Measurements from ENCODE around the gene STXBP5.

Gene STXBP5

DNA sequence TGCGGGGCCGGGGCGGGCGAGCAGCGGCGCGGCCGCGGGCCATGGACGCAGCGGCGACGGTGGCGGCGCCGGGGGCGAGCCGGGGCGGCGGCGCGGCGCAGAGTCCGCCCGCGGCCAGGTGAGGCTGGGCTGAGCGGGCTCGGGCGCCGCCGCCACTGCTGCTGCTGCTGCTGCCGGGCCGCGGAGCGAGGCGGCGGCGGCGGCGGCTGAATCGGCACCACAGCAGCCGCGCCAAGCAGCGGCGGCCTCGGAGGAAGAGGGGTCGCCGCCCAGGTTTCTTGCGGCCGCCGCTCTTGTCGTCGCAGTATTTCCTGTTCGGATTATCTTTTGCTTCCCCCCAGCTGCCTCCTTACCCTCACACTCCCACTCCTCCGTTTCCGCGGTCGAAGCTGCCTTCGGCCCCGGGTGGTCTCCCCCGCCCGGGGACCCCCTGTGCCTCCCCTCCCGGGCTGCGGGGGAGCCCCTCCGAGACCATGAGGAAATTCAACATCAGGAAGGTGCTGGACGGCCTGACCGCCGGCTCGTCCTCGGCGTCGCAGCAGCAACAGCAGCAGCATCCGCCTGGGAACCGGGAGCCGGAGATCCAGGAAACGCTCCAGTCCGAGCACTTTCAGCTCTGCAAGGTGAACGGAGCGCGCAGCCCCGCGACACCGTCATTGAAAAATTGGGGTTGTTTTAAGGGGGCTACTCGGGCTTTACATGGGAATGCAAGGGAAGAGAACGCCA is at the start of gene STXBP5:
STXBP5 (plus strand) TSS at position 358 of the 726 bp plus-strand sequence; CDS start at position 474, 116 bp downstream.
- peak within 1 kb of the TSS; percentile 97 for H3K4me3 ChIP-seq (ENCODE audit: low read depth, low read length)
- DNase-seq (ENCODE audit: low read depth): no peak

GRCh38 chr6:147154454-147154853 is 49.8 kb upstream of the STXBP5 start:
- peak; percentile 71 for DNase-seq (ENCODE audit: low read depth)
- no peak overlapping the region for H3K4me3 ChIP-seq (ENCODE audit: low read depth, low read length)

DNA sequence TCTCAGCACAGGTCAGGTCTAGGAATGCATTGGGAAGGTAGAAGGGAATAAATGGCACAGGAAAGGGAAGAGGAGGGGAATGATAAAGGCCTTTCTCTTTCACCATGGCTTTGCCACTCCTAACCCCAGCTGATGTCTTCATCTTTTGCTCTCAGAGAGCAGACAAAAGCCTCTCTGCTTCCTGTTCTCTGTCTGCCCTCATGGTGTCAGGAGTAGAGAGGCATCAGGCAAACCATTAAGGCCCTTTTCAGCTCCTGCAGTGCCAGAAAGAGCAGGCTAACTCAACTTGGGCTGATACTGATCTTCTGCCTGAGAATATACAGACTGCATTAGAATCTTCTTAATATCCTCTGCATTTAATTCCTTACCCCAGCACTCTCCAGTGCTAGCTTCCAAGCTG is 48.0 kb upstream of the STXBP5 start:
- DNase-seq (ENCODE audit: low read depth): no peak
- H3K4me3 ChIP-seq (ENCODE audit: low read depth, low read length): no peak overlapping the region

GRCh38 chr6:147156799-147157382 is 47.3 kb upstream of the STXBP5 start:
- peak; percentile 88 for DNase-seq (ENCODE audit: low read depth)
- H3K4me3 ChIP-seq (ENCODE audit: low read depth, low read length): no peak overlapping the region

DNA sequence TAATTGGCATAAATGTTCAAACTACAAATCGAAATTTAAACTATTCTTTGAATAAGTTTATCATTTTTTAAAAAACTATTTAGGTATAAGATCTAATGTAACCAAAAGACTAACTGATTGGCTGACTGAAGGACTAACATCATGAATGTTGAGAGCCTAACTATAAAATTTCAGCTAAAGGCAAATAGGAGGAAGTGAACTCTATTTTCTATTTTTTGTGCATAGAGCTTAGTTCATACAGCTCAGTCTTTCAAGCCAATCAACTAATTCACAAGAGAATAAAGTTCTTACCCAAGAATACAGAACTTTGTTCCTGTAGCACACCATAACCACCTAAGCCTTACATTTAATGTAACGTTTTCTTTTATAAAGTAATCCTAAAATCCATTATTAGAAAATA is 46.3 kb upstream of the STXBP5 start:
- no peak for DNase-seq (ENCODE audit: low read depth)
- no peak overlapping the region for H3K4me3 ChIP-seq (ENCODE audit: low read depth, low read length)

DNA sequence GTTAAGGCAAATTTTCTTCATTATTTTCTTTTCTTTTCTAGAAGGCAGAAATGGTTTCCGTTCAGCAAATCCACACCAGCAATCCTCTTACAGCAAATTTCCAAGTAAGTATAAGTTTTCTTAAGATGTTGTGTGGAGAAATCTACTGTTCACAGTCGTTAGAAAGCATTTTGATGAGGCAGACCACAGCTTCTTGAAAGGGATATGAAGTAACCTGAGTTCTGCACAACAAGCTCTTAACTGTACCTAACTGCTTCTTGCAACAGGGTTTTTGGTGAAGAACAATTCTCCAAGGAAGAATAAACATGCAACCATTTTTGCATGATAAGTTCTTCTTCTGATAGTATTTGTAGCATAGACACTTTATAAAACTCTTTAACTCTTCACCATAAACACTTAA is 45.3 kb upstream of the STXBP5 start:
- no peak for DNase-seq (ENCODE audit: low read depth)
- H3K4me3 ChIP-seq (ENCODE audit: low read depth, low read length): no peak overlapping the region

DNA sequence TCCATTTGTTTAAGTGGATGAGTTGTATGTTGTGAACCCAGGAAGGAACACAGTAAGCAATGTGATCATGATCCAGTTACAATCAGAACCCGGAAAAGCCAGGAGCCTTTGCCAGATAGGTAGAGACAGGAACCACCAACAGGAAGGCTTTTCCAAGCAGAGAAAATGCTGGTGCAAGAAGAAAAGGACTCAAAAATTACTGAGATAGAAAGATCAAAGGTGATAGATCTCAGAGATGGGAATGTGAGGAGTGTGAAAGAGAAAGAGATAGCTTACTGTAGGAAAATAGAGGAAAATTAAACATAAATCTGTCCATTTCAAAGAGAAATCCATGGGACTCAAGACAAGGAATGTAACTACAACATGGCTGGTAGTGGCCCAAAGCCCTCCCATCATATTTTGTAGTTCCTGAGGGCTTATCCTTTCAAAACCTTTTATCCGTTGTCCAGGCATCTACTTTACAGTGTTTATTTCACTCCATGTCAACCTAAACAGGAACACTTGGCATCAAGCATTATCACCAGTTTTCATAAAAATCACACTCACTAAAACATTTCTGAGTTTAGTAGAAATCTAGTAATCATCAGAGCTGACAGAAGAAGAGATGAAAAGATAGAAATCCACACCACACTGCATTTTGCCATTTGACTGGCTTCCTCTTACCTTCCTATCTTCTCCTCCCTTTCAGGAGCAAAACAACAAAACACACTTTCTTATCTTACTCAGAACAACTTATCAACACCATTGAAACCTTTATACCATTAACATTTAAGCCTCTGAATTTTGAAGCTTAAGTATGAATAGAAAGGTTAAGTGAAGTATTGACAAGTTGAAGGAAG is 44.5 kb upstream of the STXBP5 start:
- no peak overlapping the region for H3K4me3 ChIP-seq (ENCODE audit: low read depth, low read length)
- DNase-seq (ENCODE audit: low read depth): no peak

DNA sequence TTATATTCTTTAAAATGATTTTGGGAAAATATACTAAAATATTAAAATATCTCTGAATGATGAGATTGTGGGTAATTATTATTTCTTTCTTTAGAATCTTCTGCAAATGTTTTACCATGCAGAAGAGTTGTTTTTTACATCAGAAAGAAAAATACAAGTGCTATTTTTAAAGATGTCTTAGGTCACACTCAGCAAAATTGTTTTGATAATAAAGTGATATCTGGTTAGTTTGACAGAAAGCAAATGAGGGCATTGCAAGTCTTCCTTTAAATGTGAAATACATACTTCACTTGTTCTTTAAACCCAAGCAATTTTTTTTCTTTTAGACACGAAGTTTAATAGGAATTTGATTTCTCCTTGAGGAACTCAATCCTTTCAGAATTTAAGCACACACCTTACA is 43.6 kb upstream of the STXBP5 start:
- no peak overlapping the region for H3K4me3 ChIP-seq (ENCODE audit: low read depth, low read length)
- DNase-seq (ENCODE audit: low read depth): no peak

DNA sequence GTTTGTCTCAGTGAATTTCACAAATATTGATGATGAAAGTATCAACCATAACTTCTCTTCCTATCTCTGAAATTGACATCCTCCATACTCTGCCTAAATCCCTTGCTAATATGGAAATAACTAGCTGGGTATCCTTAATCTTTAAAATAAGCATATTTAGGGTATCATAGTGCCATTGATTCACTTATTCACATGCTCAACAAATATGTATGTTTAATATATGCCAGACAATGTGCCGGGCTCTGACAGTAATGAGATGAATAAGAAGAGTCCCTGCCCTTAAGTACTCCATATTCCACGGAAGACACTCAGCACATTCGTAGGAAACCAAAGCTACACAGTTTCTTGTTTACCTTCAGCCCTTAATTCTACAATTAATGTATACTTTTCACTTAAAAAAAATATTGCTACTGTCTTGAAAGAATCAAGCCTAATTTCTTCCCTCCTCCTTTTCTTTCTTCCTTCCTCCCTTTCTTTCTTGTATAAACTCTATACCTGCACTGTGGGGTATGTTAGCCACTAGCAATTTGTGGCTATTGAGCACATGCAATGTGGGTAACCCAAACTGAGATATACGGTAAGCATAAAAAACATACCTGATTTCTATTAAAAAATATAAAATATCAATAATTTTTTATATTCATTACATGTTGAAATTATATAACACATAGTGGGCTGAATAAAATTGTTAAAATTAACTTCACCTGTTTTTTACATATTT is 42.8 kb upstream of the STXBP5 start:
- no peak overlapping the region for H3K4me3 ChIP-seq (ENCODE audit: low read depth, low read length)
- no peak for DNase-seq (ENCODE audit: low read depth)

DNA sequence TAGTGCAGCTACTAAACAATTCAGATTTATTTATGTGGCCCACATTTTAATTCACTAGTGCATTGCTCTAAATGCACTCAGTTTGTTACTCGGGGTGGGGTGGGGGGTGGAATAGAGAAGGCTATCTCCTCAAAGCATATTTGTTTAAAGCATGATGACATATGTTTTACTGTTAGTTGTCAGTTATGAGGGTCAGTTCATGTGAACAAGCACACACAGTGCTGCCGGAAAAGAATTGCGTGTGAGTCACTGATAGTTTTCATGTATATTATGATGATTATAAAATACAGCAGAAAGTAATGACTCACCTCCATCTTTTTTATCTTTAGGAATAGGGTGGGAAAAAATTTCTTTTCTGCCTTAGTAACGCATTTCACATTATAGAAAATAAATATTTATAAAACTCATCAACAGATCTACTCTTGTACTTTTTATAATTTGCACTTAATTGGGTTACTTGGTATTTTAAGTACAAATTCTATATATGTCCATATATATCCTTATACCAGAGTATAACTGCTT is 42.2 kb upstream of the STXBP5 start:
- H3K4me3 ChIP-seq (ENCODE audit: low read depth, low read length): no peak overlapping the region
- DNase-seq (ENCODE audit: low read depth): peak; percentile 89

DNA sequence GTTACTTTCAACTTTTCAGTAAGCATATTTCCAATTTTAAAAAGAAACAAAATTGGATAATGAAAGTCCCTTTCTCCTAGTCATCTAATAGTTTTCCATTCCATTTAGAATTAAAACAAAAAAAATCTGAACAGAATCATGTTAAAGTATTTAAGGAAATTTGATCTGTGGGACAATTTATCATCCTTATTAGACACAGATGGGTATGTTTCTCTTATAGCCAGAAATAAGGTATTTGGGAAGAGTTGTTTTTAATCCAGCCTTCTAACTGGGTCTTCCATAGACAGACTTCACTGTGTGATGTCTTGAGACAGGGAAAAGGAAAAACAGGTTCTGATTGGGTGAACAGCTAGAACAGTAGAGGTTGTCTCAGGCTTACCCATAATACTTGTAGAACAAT is 39.5 kb upstream of the STXBP5 start:
- no peak overlapping the region for H3K4me3 ChIP-seq (ENCODE audit: low read depth, low read length)
- no peak for DNase-seq (ENCODE audit: low read depth)

DNA sequence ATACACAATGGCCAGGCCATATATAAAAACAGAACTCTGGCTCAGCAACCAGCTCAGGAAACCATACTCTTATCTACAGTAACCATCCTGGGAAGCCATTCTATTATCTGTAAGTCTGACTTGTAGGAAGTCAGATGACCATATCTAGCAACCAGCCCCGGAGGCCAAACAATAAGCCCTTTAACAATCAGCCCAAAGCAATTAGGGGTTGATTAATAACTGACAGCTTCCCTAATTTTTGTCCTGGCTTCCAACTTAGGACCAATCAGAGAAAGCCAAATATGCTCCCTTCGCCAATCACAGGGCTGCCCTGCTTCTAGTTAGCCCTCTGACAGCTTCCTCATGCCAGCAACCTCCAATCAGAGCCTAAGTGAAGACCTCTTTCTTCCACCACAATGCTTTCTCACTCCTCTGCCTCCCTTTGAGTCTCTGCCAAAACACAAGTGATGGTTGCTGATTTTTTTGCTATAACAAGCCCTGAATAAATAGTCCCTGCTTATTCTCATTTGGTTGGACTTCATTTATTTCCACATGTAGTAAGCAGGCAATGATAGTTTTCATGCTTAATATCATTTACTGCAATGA is 37.8 kb upstream of the STXBP5 start:
- H3K4me3 ChIP-seq (ENCODE audit: low read depth, low read length): no peak overlapping the region
- no peak for DNase-seq (ENCODE audit: low read depth)

DNA sequence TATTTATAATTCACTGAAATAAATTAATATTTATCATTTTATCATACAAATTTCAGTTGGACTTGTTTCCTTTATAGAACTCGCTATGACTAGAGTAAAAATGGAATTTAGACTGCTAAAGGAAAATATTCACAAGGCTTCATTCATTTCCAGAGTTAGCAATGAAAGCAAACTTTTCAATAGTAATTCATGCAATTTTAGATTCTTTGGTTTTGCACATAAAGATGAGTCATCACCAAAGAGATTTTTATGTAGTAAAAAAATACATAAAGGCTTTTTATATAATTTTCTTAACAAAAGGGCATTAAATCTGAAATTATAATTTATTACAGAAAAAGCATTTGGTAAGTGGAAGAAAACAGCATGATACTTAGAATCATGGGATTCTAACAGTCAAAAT is 37.2 kb upstream of the STXBP5 start:
- H3K4me3 ChIP-seq (ENCODE audit: low read depth, low read length): no peak overlapping the region
- no peak for DNase-seq (ENCODE audit: low read depth)

DNA sequence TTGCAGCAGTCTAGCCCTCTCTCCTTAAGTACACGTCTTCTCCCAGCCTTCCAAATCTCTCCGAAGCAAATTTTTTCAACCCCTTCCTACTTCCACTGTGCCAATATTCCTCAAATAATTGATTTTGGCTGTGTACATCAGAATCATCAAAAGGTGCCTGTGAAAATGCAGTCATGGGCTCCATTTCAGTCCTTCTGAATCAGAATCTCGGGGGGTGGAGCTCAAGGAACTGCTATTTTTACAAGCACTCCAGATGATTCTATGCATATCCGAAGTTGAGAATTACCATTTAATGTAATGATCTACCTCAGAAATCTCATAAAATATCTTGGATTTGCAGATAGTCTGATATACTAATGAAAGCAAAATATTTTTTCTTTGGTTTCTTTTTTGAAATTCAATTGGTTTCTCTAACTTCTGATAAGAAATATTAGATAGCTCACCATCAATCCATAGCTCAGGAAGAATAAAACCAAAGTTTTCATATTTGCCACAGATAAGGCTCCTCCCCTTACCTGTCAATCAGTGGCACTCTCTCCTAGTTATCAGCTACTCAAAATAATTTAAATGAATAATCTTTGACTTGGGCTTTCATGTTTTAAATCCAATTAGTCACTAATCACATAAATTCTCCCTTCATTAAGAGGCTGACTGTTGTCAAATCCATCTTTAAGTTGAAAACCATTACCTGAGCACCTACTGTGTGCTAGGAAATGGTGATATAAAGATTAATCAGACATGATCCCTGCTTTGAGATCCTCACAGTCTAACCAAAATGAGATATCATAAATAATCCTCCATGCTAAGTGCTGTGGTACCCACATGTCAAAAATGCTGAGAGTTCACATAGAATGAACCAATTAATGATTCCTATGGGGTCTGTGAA is 36.4 kb upstream of the STXBP5 start:
- no peak overlapping the region for H3K4me3 ChIP-seq (ENCODE audit: low read depth, low read length)
- DNase-seq (ENCODE audit: low read depth): no peak

DNA sequence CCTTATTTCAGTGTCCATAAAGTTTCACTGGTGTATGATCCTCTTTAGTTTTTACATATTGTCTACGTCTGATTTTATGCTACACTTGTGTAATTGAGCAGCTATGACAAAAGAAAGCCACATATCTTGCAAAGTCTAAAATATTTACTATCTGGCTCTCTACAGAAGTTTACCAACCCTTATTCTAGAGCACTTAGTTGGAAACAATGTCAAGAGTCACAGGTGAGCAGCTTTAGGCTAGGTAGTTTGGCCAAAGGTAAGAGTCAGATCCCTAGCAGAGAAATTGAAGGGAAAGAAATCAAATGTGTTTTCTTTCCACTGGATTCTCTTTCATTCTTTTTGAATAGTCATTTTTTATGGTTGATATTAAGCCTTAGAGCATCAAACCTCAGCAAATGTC is 34.7 kb upstream of the STXBP5 start:
- DNase-seq (ENCODE audit: low read depth): no peak
- no peak overlapping the region for H3K4me3 ChIP-seq (ENCODE audit: low read depth, low read length)

DNA sequence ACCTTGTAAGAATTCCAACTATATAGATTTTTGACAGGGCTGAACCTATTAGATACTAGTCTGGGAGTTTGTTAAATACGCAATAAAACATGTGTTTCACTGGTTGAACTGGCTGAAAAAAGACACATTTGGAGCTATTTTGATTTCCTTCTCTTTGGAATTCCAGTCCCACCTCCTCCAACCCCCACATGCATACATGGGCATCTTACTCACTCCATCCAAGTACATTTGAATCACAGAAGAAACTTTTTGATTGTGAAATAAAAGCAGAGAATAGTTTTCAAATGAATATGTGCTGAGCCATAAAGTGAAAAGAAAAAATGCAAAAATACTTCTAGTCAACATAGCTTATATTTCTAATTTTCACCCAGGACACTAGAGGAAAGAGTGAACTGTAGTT is 33.9 kb upstream of the STXBP5 start:
- peak; percentile 95 for DNase-seq (ENCODE audit: low read depth)

DNA sequence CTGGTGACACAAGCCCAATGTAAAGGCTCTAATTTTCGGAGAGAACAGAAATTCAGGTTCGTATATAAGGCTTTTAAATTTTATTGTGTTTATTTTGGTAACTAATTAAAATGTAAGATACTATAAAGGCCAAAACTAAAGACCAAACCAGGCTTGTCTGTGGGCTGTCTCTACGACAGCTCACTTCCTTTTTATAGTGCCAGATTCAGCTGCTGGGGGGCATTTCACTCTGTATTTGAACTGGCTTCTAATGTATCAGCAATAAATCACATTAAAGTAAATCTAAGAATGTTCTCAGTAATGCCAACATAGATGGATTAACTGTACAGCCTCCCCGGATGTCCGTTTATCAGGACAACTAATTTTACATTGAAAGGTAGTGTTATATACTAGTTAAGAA is 31.1 kb upstream of the STXBP5 start:
- no peak for DNase-seq (ENCODE audit: low read depth)
- H3K4me3 ChIP-seq (ENCODE audit: low read depth, low read length): no peak overlapping the region

More for the DNA sequence above, 33.9 kb upstream of the STXBP5 start:
- no peak overlapping the region for H3K4me3 ChIP-seq (ENCODE audit: low read depth, low read length)

- no peak overlapping the region for H3K4me3 ChIP-seq (ENCODE audit: low read depth, low read length)
- no peak for DNase-seq (ENCODE audit: low read depth)
Observed at GRCh38 chr6:147173675-147174308, 30.4 kb upstream of the STXBP5 start.
